Neural cell (in vitro differentiated cells): ENCODE data around the gene RPL31. TPM values are rescaled to one million over a fixed set of nuclear protein-coding genes. Genes with fewer than 3 reads are reported as not detected.

Experiments
- H2AFZ ChIP-seq: fragments of 200-600, 300-800 bp; sonication (generic), shearing (Covaris generic); 2 replicates; pipeline ENCODE4 v1.6.0; 2014; ENCODE audit warnings: low read depth, mild to moderate bottlenecking, antibody characterized with exemption, low read length, moderate library complexity
- H3F3A ChIP-seq: fragments of 200-600 bp; shearing (Covaris generic); 2 replicates; pipeline ENCODE4 v1.6.1; 2016; ENCODE audit warnings: mild to moderate bottlenecking, moderate library complexity, mixed read lengths, antibody characterized with exemption, low read length; ENCODE audit not compliant: insufficient read depth, poor library complexity, severe bottlenecking
- H3K27ac ChIP-seq: fragments of 200-600, 300-800 bp; sonication (generic), shearing (Covaris generic); 2 replicates; pipeline ENCODE4 v1.5.1; 2014; ENCODE audit warnings: mild to moderate bottlenecking, low read length, moderate library complexity
- H3K27me3 ChIP-seq: fragments of 300-800, 200-600 bp; sonication (generic), shearing (Covaris generic); 2 replicates; pipeline ENCODE4 v1.6.0; 2014; ENCODE audit warnings: mild to moderate bottlenecking, low read depth, low read length, moderate library complexity; ENCODE audit not compliant: insufficient read depth
- H3K36me3 ChIP-seq: fragments of 300-800, 200-600 bp; sonication (generic), shearing (Covaris generic); 2 replicates; pipeline ENCODE4 v1.5.1; 2014; ENCODE audit warnings: mild to moderate bottlenecking, antibody characterized with exemption, low read length, moderate library complexity; ENCODE audit not compliant: insufficient read depth
- H3K4me2 ChIP-seq: fragments of 300-800, 200-600 bp; sonication (generic), shearing (Covaris generic); 2 replicates; pipeline ENCODE4 v1.6.0; 2014; ENCODE audit warnings: mild to moderate bottlenecking, low read length
- H3K4me3 ChIP-seq: fragments of 300-800, 200-600 bp; sonication (generic), shearing (Covaris generic); 2 replicates; pipeline ENCODE4 v1.5.1; 2014; ENCODE audit warnings: mild to moderate bottlenecking, low read length, moderate library complexity
- H3K79me2 ChIP-seq: fragments of 200-600 bp; shearing (Covaris generic); replicated peaks from 2 replicates; pipeline ENCODE4 v1.6.0; 2014; ENCODE audit warnings: mild to moderate bottlenecking, low read length, moderate library complexity; ENCODE audit not compliant: insufficient read depth
- H3K9ac ChIP-seq: fragments of 300-800, 200-600 bp; sonication (generic), shearing (Covaris generic); 2 replicates; pipeline ENCODE4 v1.6.1; 2016; ENCODE audit warnings: mild to moderate bottlenecking, low read length, mixed read lengths
- H3K9me2 ChIP-seq: fragments of 200-600 bp; shearing (Covaris generic); 2 replicates; pipeline ENCODE4 v1.6.1; 2016; ENCODE audit warnings: mild to moderate bottlenecking, low read length, mixed read lengths; ENCODE audit not compliant: insufficient read depth
- H3K9me3 ChIP-seq: fragments of 200-600, 300-800 bp; sonication (generic), shearing (Covaris generic); 2 replicates; pipeline ENCODE4 v1.6.1; 2016; ENCODE audit warnings: mild to moderate bottlenecking, mixed run types, low read length, moderate library complexity, mixed read lengths
- H4K20me1 ChIP-seq: fragments of 200-600 bp; shearing (Covaris generic); 2 replicates; pipeline ENCODE4 v1.6.1; 2016; ENCODE audit warnings: mild to moderate bottlenecking, mixed run types; ENCODE audit not compliant: insufficient read depth
- EP300 ChIP-seq: fragments of 450-650 bp; conservative IDR thresholded peaks from 2 replicates; pipeline ENCODE4 v1.6.1; 2014; ENCODE audit warnings: antibody characterized with exemption, mild to moderate bottlenecking, moderate library complexity; ENCODE audit not compliant: poor library complexity, severe bottlenecking
- EZH2 ChIP-seq: fragments of 200-600, 300-800 bp; shearing (Covaris generic), sonication (generic); IDR thresholded peaks from 2 replicates; pipeline ENCODE4 v1.6.1; 2014; ENCODE audit warnings: antibody characterized with exemption, low read length, borderline replicate concordance, mild to moderate bottlenecking; ENCODE audit not compliant: insufficient read depth, poor library complexity, severe bottlenecking
- MXI1 ChIP-seq: fragments of 450-650 bp; conservative IDR thresholded peaks from 2 replicates; pipeline ENCODE4 v1.6.1; 2014; ENCODE audit warnings: antibody characterized with exemption, mild to moderate bottlenecking; ENCODE audit not compliant: poor library complexity, severe bottlenecking
- POLR2AphosphoS5 ChIP-seq: IDR thresholded peaks from 2 replicates; pipeline ENCODE4 v1.6.1; 2012
- RAD21 ChIP-seq: fragments of 450-650 bp; conservative IDR thresholded peaks from 2 replicates; pipeline ENCODE4 v1.6.1; 2014; ENCODE audit warnings: antibody characterized with exemption, mild to moderate bottlenecking, moderate library complexity
- SMC3 ChIP-seq: fragments of 450-650 bp; conservative IDR thresholded peaks from 2 replicates; pipeline ENCODE4 v1.6.1; 2014; ENCODE audit warnings: antibody characterized with exemption, mild to moderate bottlenecking, moderate library complexity; ENCODE audit not compliant: poor library complexity
- TAF1 ChIP-seq: IDR thresholded peaks from 2 replicates; pipeline ENCODE4 v1.6.1; 2012; ENCODE audit warnings: low read depth
- polyA plus RNA-seq: library from polyadenylated mRNA; depleted of rRNA; stranded (reverse); fragments of >200 nt; gene quantifications from 2 replicates; pipeline ENCODE4 v1.2.3, GENCODE V29; 2014
- TF ChIP-seq, protein P1 (sequence below): fragments of 450-650 bp; IDR thresholded peaks from 2 replicates; pipeline ENCODE4 v1.5.1; 2014; ENCODE audit warnings: antibody characterized with exemption, mild to moderate bottlenecking, moderate library complexity; ENCODE audit not compliant: poor library complexity, severe bottlenecking
- TF ChIP-seq, protein P2 (sequence below): IDR thresholded peaks from 2 replicates; pipeline ENCODE4 v1.6.1; 2012; ENCODE audit warnings: borderline replicate concordance

RPL31 gene
- polyA plus RNA-seq, 1 donor from 2014 or later, result 1,555 TPM

DNA sequence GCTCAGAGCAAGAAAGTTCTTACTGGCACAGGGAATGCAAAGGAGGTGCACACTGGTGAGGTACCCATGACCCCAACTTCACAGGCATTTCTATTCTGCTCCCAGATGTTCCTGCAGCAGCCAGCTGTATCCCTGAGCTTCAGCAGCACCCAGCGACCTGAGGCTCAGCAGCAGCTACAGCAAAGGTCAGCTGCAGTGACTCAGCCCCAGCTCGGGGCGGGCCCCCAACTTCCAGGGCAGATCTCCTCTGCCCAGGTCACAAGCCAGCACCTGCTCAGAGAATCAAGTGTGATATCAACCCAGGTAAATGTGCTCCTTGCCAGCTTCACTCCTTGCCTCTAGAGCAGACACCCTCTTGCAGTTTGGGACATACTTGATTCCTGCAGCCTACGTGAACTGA, 14.1 kb upstream of the RPL31 start:
- Histone ChIP-seq H4K20me1 (no peaks in the 10 kb centered on the region), H3K27ac (no peak overlapping the region), H3K4me3 (no peak overlapping the region), H3K4me2 (no peak overlapping the region), H3F3A (no peaks in the 10 kb centered on the region), H2AFZ (no peak overlapping the region), H3K9me2 (no peaks in the 10 kb centered on the region), H3K9ac (no peak overlapping the region), H3K27me3 (no peaks in the 10 kb centered on the region), H3K79me2 (no peaks in the 10 kb centered on the region), H3K36me3 (no peaks in the 10 kb centered on the region), H3K9me3 (no peaks in the 10 kb centered on the region)
- TF ChIP-seq SMC3 (no peak), RAD21 (no peak), MXI1 (no peak), EZH2 (no peak), EP300 (no peak), POLR2AphosphoS5 (no peak)
- TF ChIP-seq, protein P1, sequence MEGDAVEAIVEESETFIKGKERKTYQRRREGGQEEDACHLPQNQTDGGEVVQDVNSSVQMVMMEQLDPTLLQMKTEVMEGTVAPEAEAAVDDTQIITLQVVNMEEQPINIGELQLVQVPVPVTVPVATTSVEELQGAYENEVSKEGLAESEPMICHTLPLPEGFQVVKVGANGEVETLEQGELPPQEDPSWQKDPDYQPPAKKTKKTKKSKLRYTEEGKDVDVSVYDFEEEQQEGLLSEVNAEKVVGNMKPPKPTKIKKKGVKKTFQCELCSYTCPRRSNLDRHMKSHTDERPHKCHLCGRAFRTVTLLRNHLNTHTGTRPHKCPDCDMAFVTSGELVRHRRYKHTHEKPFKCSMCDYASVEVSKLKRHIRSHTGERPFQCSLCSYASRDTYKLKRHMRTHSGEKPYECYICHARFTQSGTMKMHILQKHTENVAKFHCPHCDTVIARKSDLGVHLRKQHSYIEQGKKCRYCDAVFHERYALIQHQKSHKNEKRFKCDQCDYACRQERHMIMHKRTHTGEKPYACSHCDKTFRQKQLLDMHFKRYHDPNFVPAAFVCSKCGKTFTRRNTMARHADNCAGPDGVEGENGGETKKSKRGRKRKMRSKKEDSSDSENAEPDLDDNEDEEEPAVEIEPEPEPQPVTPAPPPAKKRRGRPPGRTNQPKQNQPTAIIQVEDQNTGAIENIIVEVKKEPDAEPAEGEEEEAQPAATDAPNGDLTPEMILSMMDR, result no peak

DNA sequence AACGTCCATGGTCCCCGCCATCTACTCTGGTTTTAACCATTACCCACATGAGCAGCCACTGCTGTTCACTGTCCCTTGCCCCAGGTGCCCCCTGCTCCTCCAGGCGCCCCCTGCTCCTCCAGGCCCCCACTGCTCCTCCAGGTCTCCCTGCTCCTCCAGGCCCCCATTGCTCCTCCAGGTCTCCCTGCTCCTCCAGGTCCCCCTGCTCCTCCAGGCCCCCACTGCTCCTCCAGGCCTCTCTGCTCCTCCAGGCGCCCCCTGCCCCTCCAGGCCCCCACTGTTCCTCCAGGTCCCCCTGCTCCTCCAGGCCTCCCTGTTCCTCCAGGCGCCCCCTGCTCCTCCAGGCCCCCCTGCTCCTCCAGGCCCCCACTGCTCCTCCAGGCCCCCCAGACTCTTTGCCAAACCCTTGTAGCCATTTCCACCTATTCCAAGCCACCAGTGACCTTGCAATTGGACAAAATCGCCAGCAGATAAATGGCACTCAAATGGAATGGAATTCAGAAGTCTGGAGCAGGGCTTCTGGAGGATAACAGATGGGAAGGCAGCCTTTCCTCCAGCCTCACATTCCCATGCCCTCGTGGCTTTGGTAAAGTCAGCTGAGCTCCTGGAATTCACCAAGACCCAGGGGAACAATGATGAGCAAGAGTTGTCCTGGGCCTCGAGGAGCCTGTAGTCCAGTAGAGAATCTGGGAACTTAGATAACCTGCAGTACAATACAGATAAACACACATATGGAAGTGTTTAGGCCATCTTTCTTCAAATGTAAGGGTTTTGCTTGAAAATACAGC, 13.3 kb upstream of the RPL31 start:
- Histone ChIP-seq H3K9me3 (no peaks in the 10 kb centered on the region), H2AFZ (no peak overlapping the region), H3F3A (no peaks in the 10 kb centered on the region)

DNA sequence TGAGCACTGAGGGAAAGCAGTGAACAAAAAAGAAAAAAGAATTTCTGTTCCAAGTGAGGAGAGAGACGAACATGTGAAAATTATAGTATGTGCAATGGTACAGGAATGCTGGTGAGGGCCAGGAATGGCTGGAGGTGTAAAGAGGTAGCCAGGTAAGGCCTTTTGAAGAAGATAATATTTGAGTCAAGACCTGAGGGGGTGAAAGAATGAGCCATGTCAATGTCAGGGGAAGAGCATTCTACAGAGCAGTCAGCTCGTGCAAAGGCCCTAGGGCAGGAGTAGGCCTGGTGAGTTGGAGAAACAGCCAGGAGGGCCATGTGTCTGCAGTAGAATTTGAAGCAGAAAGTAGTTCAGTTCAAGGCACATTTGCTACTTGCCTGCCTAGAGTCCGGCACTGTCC, 12.4 kb upstream of the RPL31 start:
- no peaks in the 10 kb centered on the region for H3K79me2 ChIP-seq
- no peak overlapping the region for H2AFZ ChIP-seq
- no peak overlapping the region for H3K4me2 ChIP-seq
- TF ChIP-seq EP300 (no peak), SMC3 (no peak), POLR2AphosphoS5 (no peak), MXI1 (no peak), RAD21 (no peak), TAF1 (no peak), EZH2 (no peak)
- TF ChIP-seq, protein P2, sequence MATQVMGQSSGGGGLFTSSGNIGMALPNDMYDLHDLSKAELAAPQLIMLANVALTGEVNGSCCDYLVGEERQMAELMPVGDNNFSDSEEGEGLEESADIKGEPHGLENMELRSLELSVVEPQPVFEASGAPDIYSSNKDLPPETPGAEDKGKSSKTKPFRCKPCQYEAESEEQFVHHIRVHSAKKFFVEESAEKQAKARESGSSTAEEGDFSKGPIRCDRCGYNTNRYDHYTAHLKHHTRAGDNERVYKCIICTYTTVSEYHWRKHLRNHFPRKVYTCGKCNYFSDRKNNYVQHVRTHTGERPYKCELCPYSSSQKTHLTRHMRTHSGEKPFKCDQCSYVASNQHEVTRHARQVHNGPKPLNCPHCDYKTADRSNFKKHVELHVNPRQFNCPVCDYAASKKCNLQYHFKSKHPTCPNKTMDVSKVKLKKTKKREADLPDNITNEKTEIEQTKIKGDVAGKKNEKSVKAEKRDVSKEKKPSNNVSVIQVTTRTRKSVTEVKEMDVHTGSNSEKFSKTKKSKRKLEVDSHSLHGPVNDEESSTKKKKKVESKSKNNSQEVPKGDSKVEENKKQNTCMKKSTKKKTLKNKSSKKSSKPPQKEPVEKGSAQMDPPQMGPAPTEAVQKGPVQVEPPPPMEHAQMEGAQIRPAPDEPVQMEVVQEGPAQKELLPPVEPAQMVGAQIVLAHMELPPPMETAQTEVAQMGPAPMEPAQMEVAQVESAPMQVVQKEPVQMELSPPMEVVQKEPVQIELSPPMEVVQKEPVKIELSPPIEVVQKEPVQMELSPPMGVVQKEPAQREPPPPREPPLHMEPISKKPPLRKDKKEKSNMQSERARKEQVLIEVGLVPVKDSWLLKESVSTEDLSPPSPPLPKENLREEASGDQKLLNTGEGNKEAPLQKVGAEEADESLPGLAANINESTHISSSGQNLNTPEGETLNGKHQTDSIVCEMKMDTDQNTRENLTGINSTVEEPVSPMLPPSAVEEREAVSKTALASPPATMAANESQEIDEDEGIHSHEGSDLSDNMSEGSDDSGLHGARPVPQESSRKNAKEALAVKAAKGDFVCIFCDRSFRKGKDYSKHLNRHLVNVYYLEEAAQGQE, result no peak
- TF ChIP-seq, protein P1, result no peak
- no peak overlapping the region for H3K9ac ChIP-seq
- no peak overlapping the region for H3K4me3 ChIP-seq
- no peaks in the 10 kb centered on the region for H3K9me2 ChIP-seq
- no peaks in the 10 kb centered on the region for H3K27me3 ChIP-seq
- no peaks in the 10 kb centered on the region for H3K36me3 ChIP-seq
- no peaks in the 10 kb centered on the region for H4K20me1 ChIP-seq
- no peak overlapping the region for H3K27ac ChIP-seq
- no peaks in the 10 kb centered on the region for H3K9me3 ChIP-seq
- H3F3A ChIP-seq, result no peaks in the 10 kb centered on the region

More for the DNA sequence above, 13.3 kb upstream of the RPL31 start:
- Histone ChIP-seq H3K27ac (no peak overlapping the region), H3K4me2 (no peak overlapping the region), H4K20me1 (no peaks in the 10 kb centered on the region), H3K4me3 (no peak overlapping the region), H3K9me2 (no peaks in the 10 kb centered on the region), H3K9ac (no peak overlapping the region), H3K36me3 (no peaks in the 10 kb centered on the region), H3K27me3 (no peaks in the 10 kb centered on the region), H3K79me2 (no peaks in the 10 kb centered on the region)
- no peak for TF ChIP-seq RAD21
